ENCODE measurements around the gene VASP.

DNA sequence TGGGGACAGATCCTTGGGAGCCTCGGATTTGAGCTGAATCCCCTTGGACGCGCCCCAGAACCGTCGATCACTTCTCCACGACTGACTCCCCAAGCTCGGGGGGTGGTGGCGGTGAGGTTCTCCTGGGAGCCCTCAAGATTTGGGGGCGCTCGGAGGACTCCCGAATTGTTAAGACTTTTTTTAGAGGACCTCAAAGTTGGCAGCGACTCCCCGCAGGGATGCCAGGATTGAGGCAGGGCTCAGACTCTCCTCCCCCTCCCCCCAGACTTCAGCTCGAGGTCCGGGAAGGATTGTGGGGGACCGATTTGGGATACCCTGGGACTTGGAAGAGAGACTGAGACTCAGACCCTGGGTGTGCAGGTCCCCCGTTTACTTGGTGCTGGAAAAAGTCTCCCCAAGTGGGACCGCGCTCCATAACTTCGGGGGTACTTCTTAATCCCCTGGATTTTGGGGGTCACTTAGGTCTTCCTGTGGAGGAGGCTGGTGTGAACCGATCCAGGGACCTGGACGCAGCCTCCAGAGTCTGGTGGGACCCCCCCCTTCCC, 665 bp downstream of the VASP start:
- TF ChIP-seq KAT7 (CRISPR knock-in tag; IDR thresholded peaks at IDR 0.05; ENCODE audit: borderline replicate concordance) (no peak), EZH2 (conservative IDR thresholded peaks at IDR 0.05; ENCODE audit: low read depth, low read length) (no peak)
- TF ChIP-seq, protein P1, sequence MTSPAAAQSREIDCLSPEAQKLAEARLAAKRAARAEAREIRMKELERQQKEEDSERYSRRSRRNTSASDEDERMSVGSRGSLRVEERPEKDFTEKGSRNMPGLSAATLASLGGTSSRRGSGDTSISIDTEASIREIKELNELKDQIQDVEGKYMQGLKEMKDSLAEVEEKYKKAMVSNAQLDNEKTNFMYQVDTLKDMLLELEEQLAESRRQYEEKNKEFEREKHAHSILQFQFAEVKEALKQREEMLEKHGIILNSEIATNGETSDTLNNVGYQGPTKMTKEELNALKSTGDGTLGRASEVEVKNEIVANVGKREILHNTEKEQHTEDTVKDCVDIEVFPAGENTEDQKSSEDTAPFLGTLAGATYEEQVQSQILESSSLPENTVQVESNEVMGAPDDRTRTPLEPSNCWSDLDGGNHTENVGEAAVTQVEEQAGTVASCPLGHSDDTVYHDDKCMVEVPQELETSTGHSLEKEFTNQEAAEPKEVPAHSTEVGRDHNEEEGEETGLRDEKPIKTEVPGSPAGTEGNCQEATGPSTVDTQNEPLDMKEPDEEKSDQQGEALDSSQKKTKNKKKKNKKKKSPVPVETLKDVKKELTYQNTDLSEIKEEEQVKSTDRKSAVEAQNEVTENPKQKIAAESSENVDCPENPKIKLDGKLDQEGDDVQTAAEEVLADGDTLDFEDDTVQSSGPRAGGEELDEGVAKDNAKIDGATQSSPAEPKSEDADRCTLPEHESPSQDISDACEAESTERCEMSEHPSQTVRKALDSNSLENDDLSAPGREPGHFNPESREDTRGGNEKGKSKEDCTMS (CRISPR knock-in tag; conservative IDR thresholded peaks at IDR 0.05) = no peak
- TF ChIP-seq, protein P2, sequence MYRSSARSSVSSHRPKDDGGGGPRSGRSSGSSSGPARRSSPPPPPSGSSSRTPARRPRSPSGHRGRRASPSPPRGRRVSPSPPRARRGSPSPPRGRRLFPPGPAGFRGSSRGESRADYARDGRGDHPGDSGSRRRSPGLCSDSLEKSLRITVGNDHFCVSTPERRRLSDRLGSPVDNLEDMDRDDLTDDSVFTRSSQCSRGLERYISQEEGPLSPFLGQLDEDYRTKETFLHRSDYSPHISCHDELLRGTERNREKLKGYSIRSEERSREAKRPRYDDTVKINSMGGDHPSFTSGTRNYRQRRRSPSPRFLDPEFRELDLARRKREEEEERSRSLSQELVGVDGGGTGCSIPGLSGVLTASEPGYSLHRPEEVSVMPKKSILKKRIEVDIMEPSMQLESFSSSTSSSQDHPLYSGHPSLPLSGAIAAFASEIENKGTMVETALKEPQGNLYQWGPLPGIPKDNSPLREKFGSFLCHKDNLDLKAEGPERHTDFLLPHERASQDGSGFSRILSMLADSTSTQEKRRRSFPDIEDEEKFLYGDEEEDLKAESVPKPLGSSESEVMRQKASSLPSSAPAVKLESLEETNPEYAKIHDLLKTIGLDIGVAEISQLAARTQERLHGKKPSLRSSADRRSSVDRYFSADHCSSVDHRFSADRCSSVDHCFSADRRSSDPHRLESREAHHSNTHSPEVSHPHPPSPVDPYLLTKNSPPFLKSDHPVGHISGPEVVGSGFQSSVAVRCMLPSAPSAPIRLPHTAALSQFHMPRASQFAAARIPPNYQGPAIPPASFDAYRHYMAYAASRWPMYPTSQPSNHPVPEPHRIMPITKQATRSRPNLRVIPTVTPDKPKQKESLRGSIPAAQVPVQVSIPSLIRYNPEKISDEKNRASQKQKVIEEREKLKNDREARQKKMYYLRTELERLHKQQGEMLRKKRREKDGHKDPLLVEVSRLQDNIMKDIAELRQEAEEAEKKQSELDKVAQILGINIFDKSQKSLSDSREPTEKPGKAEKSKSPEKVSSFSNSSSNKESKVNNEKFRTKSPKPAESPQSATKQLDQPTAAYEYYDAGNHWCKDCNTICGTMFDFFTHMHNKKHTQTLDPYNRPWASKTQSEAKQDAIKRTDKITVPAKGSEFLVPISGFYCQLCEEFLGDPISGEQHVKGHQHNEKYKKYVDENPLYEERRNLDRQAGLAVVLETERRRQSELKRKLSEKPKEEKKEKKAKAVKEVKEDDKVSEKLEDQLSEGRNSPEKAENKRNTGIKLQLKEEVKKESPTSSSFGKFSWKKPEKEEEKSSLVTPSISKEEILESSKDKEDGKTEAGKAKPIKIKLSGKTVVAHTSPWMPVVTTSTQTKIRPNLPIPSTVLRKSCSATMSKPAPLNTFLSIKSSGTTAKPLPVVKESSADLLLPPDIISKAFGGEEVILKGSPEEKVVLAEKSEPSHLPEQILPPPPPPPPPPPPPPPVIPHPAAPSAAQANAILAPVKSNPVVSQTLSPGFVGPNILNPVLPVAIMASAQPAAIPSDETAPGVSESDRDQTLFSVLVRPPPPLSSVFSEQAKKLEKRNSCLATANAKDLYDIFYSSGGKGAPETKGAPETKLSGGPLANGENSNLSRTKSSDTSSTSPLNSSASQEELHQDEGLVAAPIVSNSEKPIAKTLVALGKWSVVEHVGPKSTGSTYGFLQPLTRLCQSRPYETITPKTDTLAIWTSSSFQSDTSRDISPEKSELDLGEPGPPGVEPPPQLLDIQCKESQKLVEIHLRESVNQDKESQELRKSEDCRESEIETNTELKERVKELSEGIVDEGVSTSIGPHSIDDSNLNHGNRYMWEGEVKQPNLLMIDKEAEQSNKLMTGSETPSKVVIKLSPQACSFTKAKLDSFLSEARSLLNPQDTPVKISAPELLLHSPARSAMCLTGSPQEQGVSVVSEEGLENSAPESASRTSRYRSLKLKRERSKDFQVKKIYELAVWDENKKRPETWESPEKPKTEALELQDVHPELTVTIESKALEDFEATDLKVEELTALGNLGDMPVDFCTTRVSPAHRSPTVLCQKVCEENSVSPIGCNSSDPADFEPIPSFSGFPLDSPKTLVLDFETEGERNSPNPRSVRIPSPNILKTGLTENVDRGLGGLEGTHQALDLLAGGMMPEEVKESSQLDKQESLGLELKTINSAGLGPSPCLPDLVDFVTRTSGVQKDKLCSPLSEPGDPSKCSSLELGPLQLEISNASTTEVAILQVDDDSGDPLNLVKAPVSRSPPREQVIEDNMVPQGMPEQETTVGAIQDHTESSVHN (CRISPR knock-in tag; IDR thresholded peaks at IDR 0.05) = no peak
